Tibial nerve (tissue), 4 donors: ENCODE results near the gene KRTAP4-7.

Experiments used
- EP300 ChIP-seq, 2 donors: sonication (generic); formaldehyde crosslinking; IDR thresholded peaks; one replicate each; pipeline ENCODE4 v1.6.1; 2017; ENCODE audit warnings: antibody characterized with exemption in 2 of 2, mild to moderate bottlenecking in 1 of 2
- POLR2A ChIP-seq, 2 donors: fragments of 450-650 bp; IDR thresholded peaks; one replicate each; pipeline ENCODE4 v1.6.1; 2017; ENCODE audit warnings: antibody characterized with exemption in 2 of 2, mild to moderate bottlenecking in 2 of 2, moderate library complexity in 2 of 2
- TF ChIP-seq, protein P1 (sequence below), 5 experiments: fragments of 200-600 bp in 3 of 5; fragments of 450-650 bp in 2 of 5; sonication (generic) in 3 of 5; IDR thresholded peaks; one replicate each; pipeline ENCODE4 v1.5.1; 2016 to 2019; ENCODE audit warnings: antibody characterized with exemption in 5 of 5, mild to moderate bottlenecking in 3 of 5, moderate library complexity in 2 of 5

DNA sequence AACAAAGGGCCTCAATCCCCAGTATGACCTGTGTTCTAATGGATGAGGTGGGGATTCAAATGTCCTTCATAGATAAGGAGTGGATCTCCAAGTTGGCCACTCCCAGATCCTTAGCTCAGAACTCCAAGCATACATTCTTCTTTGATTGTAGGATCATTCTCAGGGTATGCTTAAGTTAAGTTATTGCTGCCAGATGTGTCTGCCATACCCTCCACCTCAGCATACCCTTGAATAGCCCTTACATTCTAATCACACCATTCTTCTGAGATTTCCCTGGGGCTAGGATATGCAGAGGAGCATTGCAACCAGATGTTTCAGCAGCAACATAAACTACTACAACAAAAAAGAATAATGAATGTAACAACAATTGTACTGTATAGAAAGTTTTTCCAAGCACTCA is 16.7 kb upstream of the KRTAP4-7 start:
- TF ChIP-seq, protein P1, sequence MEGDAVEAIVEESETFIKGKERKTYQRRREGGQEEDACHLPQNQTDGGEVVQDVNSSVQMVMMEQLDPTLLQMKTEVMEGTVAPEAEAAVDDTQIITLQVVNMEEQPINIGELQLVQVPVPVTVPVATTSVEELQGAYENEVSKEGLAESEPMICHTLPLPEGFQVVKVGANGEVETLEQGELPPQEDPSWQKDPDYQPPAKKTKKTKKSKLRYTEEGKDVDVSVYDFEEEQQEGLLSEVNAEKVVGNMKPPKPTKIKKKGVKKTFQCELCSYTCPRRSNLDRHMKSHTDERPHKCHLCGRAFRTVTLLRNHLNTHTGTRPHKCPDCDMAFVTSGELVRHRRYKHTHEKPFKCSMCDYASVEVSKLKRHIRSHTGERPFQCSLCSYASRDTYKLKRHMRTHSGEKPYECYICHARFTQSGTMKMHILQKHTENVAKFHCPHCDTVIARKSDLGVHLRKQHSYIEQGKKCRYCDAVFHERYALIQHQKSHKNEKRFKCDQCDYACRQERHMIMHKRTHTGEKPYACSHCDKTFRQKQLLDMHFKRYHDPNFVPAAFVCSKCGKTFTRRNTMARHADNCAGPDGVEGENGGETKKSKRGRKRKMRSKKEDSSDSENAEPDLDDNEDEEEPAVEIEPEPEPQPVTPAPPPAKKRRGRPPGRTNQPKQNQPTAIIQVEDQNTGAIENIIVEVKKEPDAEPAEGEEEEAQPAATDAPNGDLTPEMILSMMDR (IDR thresholded peaks at IDR 0.05): no peak
- TF ChIP-seq POLR2A (IDR thresholded peaks at IDR 0.05) (no peak), EP300 (IDR thresholded peaks at IDR 0.05) (no peak)
